MM.1S (cell line): ENCODE measurements around the gene TENT5C.

Experiments used
- EZH2 ChIP-seq: fragments of 300-600 bp; sonication (generic); optimal IDR thresholded peaks from 2 replicates; pipeline ENCODE3; 2017; ENCODE audit warnings: low read depth, mild to moderate bottlenecking, antibody characterized with exemption, low read length, mixed read lengths
- TF ChIP-seq, protein P1 (sequence below): fragments of 300-600 bp; sonication (generic); IDR thresholded peaks from 2 replicates; pipeline ENCODE4 v1.5.1; 2016; ENCODE audit warnings: antibody characterized with exemption, low read length, mixed read lengths

DNA sequence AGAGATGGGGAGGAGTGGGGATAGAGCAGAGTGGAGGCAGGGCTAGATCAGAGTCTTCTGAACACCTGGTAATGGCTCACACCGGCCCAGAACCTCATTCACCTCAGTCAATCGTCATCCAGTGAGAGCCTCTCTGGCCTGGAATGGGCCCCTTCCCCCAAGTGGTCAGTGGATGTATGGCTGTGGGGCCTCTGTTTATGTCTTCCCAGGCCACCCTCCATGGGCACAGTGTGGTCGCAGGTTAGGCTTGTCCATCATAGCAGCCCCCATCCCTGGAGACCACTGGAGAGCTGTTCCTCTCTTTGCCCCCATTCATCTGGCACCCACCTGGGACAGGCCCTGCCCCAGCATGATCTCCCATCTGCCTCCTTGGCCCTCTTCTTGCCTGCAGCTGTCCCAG is 29.6 kb upstream of the TENT5C start:
- TF ChIP-seq, protein P1, sequence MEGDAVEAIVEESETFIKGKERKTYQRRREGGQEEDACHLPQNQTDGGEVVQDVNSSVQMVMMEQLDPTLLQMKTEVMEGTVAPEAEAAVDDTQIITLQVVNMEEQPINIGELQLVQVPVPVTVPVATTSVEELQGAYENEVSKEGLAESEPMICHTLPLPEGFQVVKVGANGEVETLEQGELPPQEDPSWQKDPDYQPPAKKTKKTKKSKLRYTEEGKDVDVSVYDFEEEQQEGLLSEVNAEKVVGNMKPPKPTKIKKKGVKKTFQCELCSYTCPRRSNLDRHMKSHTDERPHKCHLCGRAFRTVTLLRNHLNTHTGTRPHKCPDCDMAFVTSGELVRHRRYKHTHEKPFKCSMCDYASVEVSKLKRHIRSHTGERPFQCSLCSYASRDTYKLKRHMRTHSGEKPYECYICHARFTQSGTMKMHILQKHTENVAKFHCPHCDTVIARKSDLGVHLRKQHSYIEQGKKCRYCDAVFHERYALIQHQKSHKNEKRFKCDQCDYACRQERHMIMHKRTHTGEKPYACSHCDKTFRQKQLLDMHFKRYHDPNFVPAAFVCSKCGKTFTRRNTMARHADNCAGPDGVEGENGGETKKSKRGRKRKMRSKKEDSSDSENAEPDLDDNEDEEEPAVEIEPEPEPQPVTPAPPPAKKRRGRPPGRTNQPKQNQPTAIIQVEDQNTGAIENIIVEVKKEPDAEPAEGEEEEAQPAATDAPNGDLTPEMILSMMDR = no peak
- no peak for TF ChIP-seq EZH2
